WERI-Rb-1 (cell line): Measurements from ENCODE around the gene WFDC6.

ENCODE experiments used
- DNase-seq: peaks from one replicate; pipeline ENCODE4 v3.0.0-alpha.2; 2020
- H3K27ac ChIP-seq: fragments of 250-450 bp; sonication (Bioruptor Pico); 2 replicates; pipeline ENCODE4 v1.5.1; 2020; ENCODE audit warnings: mild to moderate bottlenecking, moderate library complexity
- H3K27me3 ChIP-seq: fragments of 250-450 bp; sonication (Bioruptor Pico); 2 replicates; pipeline ENCODE4 v1.5.1; 2021; ENCODE audit warnings: mild to moderate bottlenecking, low read depth, moderate library complexity; ENCODE audit not compliant: insufficient read depth, severe bottlenecking
- H3K36me3 ChIP-seq: fragments of 250-450 bp; sonication (Bioruptor Pico); 2 replicates; pipeline ENCODE4 v1.5.1; 2020; ENCODE audit warnings: mild to moderate bottlenecking, moderate library complexity
- H3K4me3 ChIP-seq: 2 replicates; pipeline ENCODE4 v1.5.1; 2011; ENCODE audit warnings: low read depth, mild to moderate bottlenecking, control low read depth, low read length
- H3K9me3 ChIP-seq: fragments of 250-450 bp; sonication (Bioruptor Pico); 2 replicates; pipeline ENCODE4 v1.5.1; 2021; ENCODE audit warnings: mild to moderate bottlenecking, moderate library complexity; ENCODE audit not compliant: severe bottlenecking
- TF ChIP-seq, protein P1 (sequence below): IDR thresholded peaks from 2 replicates; pipeline ENCODE4 v1.5.1; 2011; ENCODE audit warnings: low read depth, mild to moderate bottlenecking, control low read depth, inconsistent platforms, low read length

Gene WFDC6

DNA sequence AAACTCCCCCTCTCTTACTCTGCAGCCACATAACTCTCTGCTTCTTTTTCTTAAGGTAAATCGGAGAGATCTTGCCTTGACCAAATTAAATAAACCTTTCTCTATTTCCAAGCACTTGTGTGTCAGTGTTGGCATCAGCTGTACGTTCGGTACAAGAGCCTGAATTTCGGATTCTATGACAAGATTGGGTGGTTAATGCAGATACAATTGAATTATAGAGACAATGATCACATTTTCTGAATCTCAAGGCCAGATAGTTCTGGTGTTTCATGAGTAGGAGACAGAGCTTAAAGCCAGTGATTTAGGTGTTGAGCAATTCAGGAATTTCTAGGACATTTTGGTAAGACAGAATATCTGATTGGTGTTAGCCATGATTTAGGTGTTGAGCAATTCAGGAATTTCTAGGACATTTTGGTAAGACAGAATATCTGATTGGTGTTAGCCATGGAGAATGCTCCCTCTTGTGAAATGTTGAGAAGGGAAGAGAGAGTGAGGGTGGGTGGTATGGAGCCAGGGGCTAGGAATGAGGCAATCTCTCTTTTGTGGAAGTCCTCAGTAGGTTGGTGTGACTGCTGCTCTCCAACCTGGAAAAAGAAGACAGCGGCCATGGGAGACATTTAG, 28.9 kb downstream of the WFDC6 start:
- DNase-seq = no peak
- no peak overlapping the region for H3K27ac ChIP-seq
- H3K9me3 ChIP-seq = no peaks in the 10 kb centered on the region
- TF ChIP-seq, protein P1, sequence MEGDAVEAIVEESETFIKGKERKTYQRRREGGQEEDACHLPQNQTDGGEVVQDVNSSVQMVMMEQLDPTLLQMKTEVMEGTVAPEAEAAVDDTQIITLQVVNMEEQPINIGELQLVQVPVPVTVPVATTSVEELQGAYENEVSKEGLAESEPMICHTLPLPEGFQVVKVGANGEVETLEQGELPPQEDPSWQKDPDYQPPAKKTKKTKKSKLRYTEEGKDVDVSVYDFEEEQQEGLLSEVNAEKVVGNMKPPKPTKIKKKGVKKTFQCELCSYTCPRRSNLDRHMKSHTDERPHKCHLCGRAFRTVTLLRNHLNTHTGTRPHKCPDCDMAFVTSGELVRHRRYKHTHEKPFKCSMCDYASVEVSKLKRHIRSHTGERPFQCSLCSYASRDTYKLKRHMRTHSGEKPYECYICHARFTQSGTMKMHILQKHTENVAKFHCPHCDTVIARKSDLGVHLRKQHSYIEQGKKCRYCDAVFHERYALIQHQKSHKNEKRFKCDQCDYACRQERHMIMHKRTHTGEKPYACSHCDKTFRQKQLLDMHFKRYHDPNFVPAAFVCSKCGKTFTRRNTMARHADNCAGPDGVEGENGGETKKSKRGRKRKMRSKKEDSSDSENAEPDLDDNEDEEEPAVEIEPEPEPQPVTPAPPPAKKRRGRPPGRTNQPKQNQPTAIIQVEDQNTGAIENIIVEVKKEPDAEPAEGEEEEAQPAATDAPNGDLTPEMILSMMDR = no peak
- H3K27me3 ChIP-seq = no peaks in the 10 kb centered on the region
- no peak overlapping the region for H3K4me3 ChIP-seq
- no peaks in the 10 kb centered on the region for H3K36me3 ChIP-seq

- H3K36me3 ChIP-seq = no peaks in the 10 kb centered on the region
- H3K4me3 ChIP-seq = no peak overlapping the region
- H3K27me3 ChIP-seq = no peaks in the 10 kb centered on the region
- TF ChIP-seq, protein P1 = no peak
- no peak overlapping the region for H3K27ac ChIP-seq
- H3K9me3 ChIP-seq = no peaks in the 10 kb centered on the region
- no peak for DNase-seq
These were observed 30.2 kb downstream of the WFDC6 start for GRCh38 chr20:45509091-45509490.

DNA sequence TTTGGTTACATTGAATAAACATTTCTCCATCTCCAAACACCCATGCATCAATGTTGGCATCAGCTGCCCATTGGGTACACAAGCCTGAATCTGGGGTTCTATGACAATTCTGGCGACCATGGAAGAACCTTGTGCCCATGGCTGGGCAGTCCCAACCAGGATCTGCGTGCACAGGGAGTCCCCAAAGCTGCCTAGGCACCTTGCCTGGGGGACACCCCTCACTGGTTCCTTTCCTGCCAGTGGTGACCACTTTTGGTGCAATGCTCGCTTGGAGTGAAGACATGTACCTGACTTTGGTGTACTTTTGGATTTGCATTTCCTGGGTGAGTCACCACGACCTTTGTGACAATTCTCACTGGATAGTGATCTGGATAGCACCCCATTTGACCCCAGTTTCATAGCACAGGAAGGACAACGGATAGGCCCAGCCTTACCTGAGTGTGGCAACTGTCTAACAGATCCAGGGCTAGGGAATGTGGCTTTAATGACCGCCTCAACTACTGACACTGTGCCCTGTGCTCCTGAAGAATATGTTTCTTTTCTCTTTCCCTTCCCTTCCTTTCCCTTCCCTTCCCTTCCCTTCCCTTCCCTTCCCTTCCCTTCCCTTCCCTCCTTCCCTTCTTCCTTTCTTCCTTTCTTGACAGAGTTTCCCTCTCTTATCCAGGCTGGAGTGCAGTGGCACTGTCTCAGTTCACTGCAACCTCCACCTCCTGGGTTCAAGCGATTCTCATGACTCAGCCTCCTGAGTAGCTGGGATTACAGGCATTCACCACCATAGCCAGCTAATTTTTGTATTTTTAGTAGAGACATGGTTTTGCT, 31.0 kb downstream of the WFDC6 start:
- Histone ChIP-seq H3K36me3 (no peaks in the 10 kb centered on the region), H3K27me3 (no peaks in the 10 kb centered on the region), H3K27ac (no peak overlapping the region), H3K9me3 (no peaks in the 10 kb centered on the region), H3K4me3 (no peak overlapping the region)
- TF ChIP-seq, protein P1 = no peak
- DNase-seq = no peak

DNA sequence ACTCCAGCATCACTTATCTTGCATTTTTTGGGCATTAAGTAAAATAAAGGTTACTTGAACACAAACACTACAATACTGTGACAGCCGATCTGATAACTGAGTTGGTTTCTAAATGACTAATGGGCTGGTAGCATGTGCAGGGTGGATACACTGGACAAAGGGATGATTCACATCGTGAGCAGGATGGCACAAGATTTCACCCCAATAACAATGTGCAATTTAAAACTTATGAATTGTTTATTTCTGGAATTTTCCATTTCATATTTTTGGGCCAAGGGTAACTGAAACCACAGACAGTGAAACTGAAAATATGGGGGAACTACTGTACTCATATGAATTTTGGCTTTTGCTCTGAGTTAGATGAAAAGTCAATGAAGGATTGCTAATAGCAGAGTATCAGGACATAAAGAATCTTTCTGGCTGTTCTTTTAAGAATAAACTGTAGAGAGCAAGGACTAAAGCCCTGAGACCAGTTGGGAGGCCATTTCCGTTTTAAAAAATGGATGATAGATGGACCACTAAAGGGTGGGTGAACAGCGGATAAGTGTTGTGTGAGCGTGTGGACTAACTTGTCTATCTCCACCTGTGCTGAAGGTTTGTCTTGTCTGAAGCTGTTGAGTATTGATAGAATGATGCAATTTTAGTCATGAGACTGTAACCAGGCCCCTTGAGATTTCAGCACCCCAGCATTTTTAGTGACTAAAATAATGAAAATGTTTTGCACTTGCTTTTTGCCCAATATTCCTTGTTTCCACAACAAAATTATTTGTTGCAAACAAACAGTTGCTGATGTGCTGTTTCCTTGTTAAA, 32.1 kb downstream of the WFDC6 start:
- Histone ChIP-seq H3K4me3 (no peak overlapping the region), H3K27ac (no peak overlapping the region), H3K9me3 (no peaks in the 10 kb centered on the region), H3K27me3 (no peaks in the 10 kb centered on the region), H3K36me3 (no peaks in the 10 kb centered on the region)
- TF ChIP-seq, protein P1 = no peak
- no peak for DNase-seq

DNA sequence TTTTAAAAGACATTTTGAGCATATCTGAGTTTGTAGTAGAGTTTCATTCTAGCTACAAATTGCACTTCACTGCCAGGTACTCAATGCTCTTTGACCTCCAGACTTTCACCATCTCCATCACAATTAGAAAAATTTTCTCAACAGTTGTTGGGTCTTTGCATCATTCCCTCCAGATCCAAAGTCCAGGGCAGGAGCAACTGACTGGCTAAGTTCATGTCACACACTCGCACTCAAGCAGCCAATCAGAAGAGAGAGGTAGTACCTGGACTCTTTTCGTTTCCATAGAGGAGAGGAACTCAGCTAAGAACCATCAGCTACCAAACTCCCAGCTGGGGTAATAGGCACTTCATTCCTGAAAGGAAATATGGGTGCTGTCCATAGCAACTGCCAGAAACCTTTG, 32.9 kb downstream of the WFDC6 start:
- no peaks in the 10 kb centered on the region for H3K27me3 ChIP-seq
- H3K36me3 ChIP-seq = no peaks in the 10 kb centered on the region
- DNase-seq = no peak
- no peak overlapping the region for H3K4me3 ChIP-seq
- no peak overlapping the region for H3K27ac ChIP-seq
- TF ChIP-seq, protein P1 = no peak
- no peaks in the 10 kb centered on the region for H3K9me3 ChIP-seq
